ENCODE measurements around the gene TYW1B.

GRCh38 chr7:72753781-72754180 lies 74.2 kb downstream of the TYW1B start:
- no peak for TF ChIP-seq REST (IDR thresholded peaks at IDR 0.05; ENCODE audit: insufficient read depth in 1 of 2, low read depth in 2 of 2, low read length in 2 of 2)
- no peak for TF ChIP-seq SIN3A (IDR thresholded peaks at IDR 0.05; ENCODE audit: borderline replicate concordance, insufficient read depth, low read length)
- TF ChIP-seq POLR2AphosphoS5 (IDR thresholded peaks at IDR 0.05; ENCODE audit: low read depth, low read length) = no peak
- TF ChIP-seq TAF1 (IDR thresholded peaks at IDR 0.05; ENCODE audit: borderline replicate concordance, insufficient read depth, low read length) = no peak
- no peak for TF ChIP-seq FOXP2 (optimal IDR thresholded peaks at IDR 0.05; ENCODE audit: borderline replicate concordance, extremely low read depth, extremely low read length, insufficient read depth)

Measured in PFSK-1 (cell line).